Spleen (tissue), 11 donors: Measurements from ENCODE around the gene NIPBL. TPM values are rescaled to one million over a fixed set of nuclear protein-coding genes. Genes with fewer than 3 reads are reported as not detected.

ENCODE experiments used
- DNase-seq: peaks from one replicate; pipeline ENCODE4 v3.0.0-alpha.2; 2020
- H3K27ac ChIP-seq, 8 donors: fragments of 200-600 bp; sonication (generic) in 7 of 8; 1 replicate in 4 of 8; 2 replicates in 4 of 8; pipeline versions ENCODE4 v1.5.0 to v1.8.0; 2016 to 2021; ENCODE audit warnings: inconsistent platforms in 4 of 8, mild to moderate bottlenecking in 4 of 8, moderate library complexity in 1 of 8
- H3K27me3 ChIP-seq, 7 donors: fragments of 200-600 bp; sonication (generic) in 6 of 7; replicated peaks in 1 of 7; 1 replicate in 4 of 7; 2 replicates in 3 of 7; pipeline versions ENCODE4 v1.5.0 to v1.8.0; 2016 to 2021; ENCODE audit warnings: inconsistent platforms in 3 of 7, mild to moderate bottlenecking in 1 of 7
- H3K36me3 ChIP-seq, 6 donors: fragments of 200-600 bp; sonication (generic) in 5 of 6; 1 replicate in 4 of 6; 2 replicates in 2 of 6; pipeline versions ENCODE4 v1.5.0 to v1.8.0; 2016 to 2021; ENCODE audit warnings: inconsistent platforms in 2 of 6
- H3K4me1 ChIP-seq, 6 donors: fragments of 200-600 bp; sonication (generic) in 5 of 6; 1 replicate in 3 of 6; 2 replicates in 3 of 6; pipeline versions ENCODE4 v1.5.0 to v1.8.0; 2016 to 2021; ENCODE audit warnings: inconsistent platforms in 3 of 6
- H3K4me3 ChIP-seq, 8 donors: fragments of 200-600 bp; sonication (generic) in 7 of 8; 1 replicate in 4 of 8; 2 replicates in 4 of 8; pipeline versions ENCODE4 v1.5.0 to v1.8.0; 2016 to 2021; ENCODE audit warnings: inconsistent platforms in 4 of 8, mild to moderate bottlenecking in 4 of 8, moderate library complexity in 2 of 8
- H3K9me3 ChIP-seq, 8 donors: fragments of 200-600 bp; sonication (generic) in 7 of 8; 1 replicate in 4 of 8; 2 replicates in 4 of 8; pipeline versions ENCODE4 v1.5.0 to v1.8.0; 2016 to 2021; ENCODE audit warnings: inconsistent platforms in 4 of 8
- CTCF ChIP-seq, 11 experiments: fragments of 200-600 bp in 7 of 11; fragments of 450-650 bp in 4 of 11; sonication (generic) in 4 of 11; IDR thresholded peaks in 8 of 11; conservative IDR thresholded peaks in 3 of 11; 1 replicate in 7 of 11; 2 replicates in 4 of 11; pipeline versions ENCODE4 v1.4.0 to v1.8.0; 2016 to 2021; ENCODE audit warnings: antibody characterized with exemption in 11 of 11, inconsistent platforms in 4 of 11, mild to moderate bottlenecking in 1 of 11
- POLR2A ChIP-seq, 3 donors: fragments of 450-650 bp; IDR thresholded peaks; one replicate each; pipeline ENCODE4 v1.5.1; 2017; ENCODE audit warnings: antibody characterized with exemption in 3 of 3, mild to moderate bottlenecking in 1 of 3
- POLR2AphosphoS5 ChIP-seq, 3 donors: sonication (generic); formaldehyde crosslinking; IDR thresholded peaks; one replicate each; pipeline ENCODE4 v1.5.1; 2017; ENCODE audit warnings: antibody characterized with exemption in 3 of 3
- WGBS, 5 donors: extraction: QIAGEN DNeasy Blood & Tissue Kit in 3 of 5; methylation state at CpG; one replicate each; pipeline versions ENCODE4 v1.1.5 to v1.1.7; 2013 to 2018; 5-methylcytosine and 5-hydroxymethylcytosine counted together
- intact Hi-C: fragments of 100-400 bp; cut with DNase I; formaldehyde crosslinking; loops from one replicate; pipeline ENCODE4 v1.15.0; 2023; ENCODE audit warnings: low total_unique reads
- polyA plus RNA-seq, 3 donors: library from polyadenylated mRNA; stranded (reverse); fragments of 200-250 nt; gene quantifications; one replicate each; pipeline ENCODE4 v1.2.1, GENCODE V29; 2013
- total RNA-seq, 7 donors: library from RNA; depleted of rRNA in 3 of 7; stranded (reverse); fragments of >200 nt in 3 of 7; fragmentation: NEBNext Ultra II Directional in 4 of 7; extraction: Animal tissue kit (Norgen Biotek cat#: 25700) in 4 of 7; gene quantifications; one replicate each; pipeline versions ENCODE4 v1.1.0 to v1.2.1, GENCODE V29; 2016 to 2021
- donor health status: healthy with polysubstance abuse.
- donor health status: DM: no; HTN: no; CAD: no; lungs with moderate emphysema.
- donor health status: DM: no; HTN: no; CAD: no.
- donor health status: Bipolar disorder and iron deficiency.
- donor health status: healthy.
- donor health status: DM: no; HTN: no; CAD: no.
- donor health status: DM: yes; HTN: yes; CAD: no.

NIPBL gene
- total and polyA plus RNA-seq, 10 donors: 16.8 to 103 (median 83.1) TPM

GRCh38 chr5:36919650-36920049 lies 43.1 kb downstream of the NIPBL start:
- Histone ChIP-seq H3K9me3 (peaks cover 0 to 7% (median 0%) of the 10 kb centered on the region in 8 donors), H3K4me3 (no peak overlapping the region), H3K4me1 (peaks cover 0 to 82% (median 41%) of the 10 kb centered on the region in 6 donors), H3K27me3 (no peaks in the 10 kb centered on the region), H3K27ac (no peak overlapping the region), H3K36me3 (no peaks in the 10 kb centered on the region)
- intact Hi-C loops: no loop called here
- TF ChIP-seq POLR2A (IDR thresholded peaks at IDR 0.05) (no peak), CTCF (IDR thresholded peaks at IDR 0.05 in 8 of 11, conservative IDR thresholded peaks at IDR 0.05 in 3 of 11) (no peak), POLR2AphosphoS5 (IDR thresholded peaks at IDR 0.05) (no peak)
- DNase-seq: no peak

GRCh38 chr5:36928947-36929346 lies 52.4 kb downstream of the NIPBL start:
- Histone ChIP-seq H3K27ac (no peak overlapping the region), H3K9me3 (no peaks in the 10 kb centered on the region), H3K4me3 (no peak overlapping the region), H3K36me3 (no peaks in the 10 kb centered on the region), H3K27me3 (no peaks in the 10 kb centered on the region), H3K4me1 (peaks cover 0 to 93% (median 39%) of the 10 kb centered on the region in 6 donors)
- TF ChIP-seq POLR2A (IDR thresholded peaks at IDR 0.05) (no peak), CTCF (IDR thresholded peaks at IDR 0.05 in 8 of 11, conservative IDR thresholded peaks at IDR 0.05 in 3 of 11) (no peak), POLR2AphosphoS5 (IDR thresholded peaks at IDR 0.05) (no peak)
- intact Hi-C loops: no loop called here
- 48 to 74% (median 56%) methylated on average over 1 of the region's 1 CpG for WGBS, 5 donors
- DNase-seq: no peak

GRCh38 chr5:36929438-36929837 lies 52.9 kb downstream of the NIPBL start:
- H3K4me3 ChIP-seq: no peak overlapping the region
- intact Hi-C loops: no loop called here
- peaks cover 0 to 93% (median 35%) of the 10 kb centered on the region in 6 donors for H3K4me1 ChIP-seq
- no peak overlapping the region for H3K27ac ChIP-seq
- H3K9me3 ChIP-seq: no peaks in the 10 kb centered on the region
- no peaks in the 10 kb centered on the region for H3K27me3 ChIP-seq
- TF ChIP-seq POLR2AphosphoS5 (IDR thresholded peaks at IDR 0.05) (no peak), CTCF (IDR thresholded peaks at IDR 0.05 in 8 of 11, conservative IDR thresholded peaks at IDR 0.05 in 3 of 11) (no peak), POLR2A (IDR thresholded peaks at IDR 0.05) (no peak)
- no peaks in the 10 kb centered on the region for H3K36me3 ChIP-seq
- no peak for DNase-seq

- Histone ChIP-seq H3K9me3 (no peaks in the 10 kb centered on the region), H3K4me3 (no peak overlapping the region), H3K27ac (no peak overlapping the region), H3K36me3 (no peaks in the 10 kb centered on the region), H3K4me1 (peaks cover 0 to 97% (median 43%) of the 10 kb centered on the region in 6 donors), H3K27me3 (no peaks in the 10 kb centered on the region)
- intact Hi-C loops: no loop called here
- TF ChIP-seq POLR2AphosphoS5 (IDR thresholded peaks at IDR 0.05) (no peak), POLR2A (IDR thresholded peaks at IDR 0.05) (no peak), CTCF (IDR thresholded peaks at IDR 0.05 in 8 of 11, conservative IDR thresholded peaks at IDR 0.05 in 3 of 11) (no peak)
- 93 to 96% (median 94%) methylated on average over 4 of the region's 4 CpGs for WGBS, 5 donors
- no peak for DNase-seq
Observed at GRCh38 chr5:36932056-36932455, 55.5 kb downstream of the NIPBL start.
